Measurements from ENCODE around the gene TRIM29. TPM values are rescaled to one million over a fixed set of nuclear protein-coding genes. Genes with fewer than 3 reads are reported as not detected.

Gene TRIM29
- total and polyA plus RNA-seq, 9 of the 15 experiments (the other 6 are each of a cell fraction or from before 2014, with no cell fraction given): 0.08 to 1.4 (median 0.42) TPM; not detected in 2

DNA sequence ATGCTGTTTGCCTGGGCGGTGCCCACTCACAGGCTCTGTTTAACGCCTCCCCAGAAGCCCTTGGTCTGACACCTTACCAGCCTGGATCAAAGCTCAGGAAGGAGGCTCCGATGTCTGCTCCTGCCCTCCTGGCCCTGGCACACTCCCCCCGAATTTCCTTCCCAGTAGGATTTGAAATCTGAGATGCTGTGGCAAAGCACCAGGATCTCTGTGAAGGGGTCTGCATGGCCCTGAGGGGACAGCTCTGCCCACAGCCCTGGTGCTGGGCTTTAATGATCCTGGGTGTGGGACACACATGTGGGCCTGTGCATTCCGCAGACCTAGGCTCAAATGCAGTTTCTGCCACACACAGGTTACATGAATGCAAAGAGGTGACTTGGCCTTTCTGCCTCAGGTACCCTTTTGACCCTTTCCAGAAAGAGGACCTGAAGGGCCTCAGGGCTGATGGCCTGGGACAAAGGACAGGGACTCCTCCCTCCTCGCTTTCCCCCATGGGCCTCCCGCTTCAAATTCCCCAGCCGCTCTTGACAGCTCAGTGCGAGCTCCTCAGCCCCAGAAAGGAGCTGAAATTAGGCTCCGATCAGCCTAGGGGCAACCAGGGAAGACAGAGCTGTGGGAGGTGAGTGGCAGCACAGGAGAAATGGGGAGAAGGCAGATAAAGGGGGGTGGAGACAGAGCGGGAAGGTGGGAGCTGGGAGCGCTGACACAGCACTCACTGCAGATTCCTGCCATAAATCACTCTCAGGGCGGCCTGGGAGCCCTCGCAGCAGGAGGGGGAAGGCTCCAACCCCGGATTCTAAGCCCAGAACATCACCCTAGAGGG is 41.3 kb downstream of the TRIM29 start (continued):
- TF ChIP-seq, protein P1, sequence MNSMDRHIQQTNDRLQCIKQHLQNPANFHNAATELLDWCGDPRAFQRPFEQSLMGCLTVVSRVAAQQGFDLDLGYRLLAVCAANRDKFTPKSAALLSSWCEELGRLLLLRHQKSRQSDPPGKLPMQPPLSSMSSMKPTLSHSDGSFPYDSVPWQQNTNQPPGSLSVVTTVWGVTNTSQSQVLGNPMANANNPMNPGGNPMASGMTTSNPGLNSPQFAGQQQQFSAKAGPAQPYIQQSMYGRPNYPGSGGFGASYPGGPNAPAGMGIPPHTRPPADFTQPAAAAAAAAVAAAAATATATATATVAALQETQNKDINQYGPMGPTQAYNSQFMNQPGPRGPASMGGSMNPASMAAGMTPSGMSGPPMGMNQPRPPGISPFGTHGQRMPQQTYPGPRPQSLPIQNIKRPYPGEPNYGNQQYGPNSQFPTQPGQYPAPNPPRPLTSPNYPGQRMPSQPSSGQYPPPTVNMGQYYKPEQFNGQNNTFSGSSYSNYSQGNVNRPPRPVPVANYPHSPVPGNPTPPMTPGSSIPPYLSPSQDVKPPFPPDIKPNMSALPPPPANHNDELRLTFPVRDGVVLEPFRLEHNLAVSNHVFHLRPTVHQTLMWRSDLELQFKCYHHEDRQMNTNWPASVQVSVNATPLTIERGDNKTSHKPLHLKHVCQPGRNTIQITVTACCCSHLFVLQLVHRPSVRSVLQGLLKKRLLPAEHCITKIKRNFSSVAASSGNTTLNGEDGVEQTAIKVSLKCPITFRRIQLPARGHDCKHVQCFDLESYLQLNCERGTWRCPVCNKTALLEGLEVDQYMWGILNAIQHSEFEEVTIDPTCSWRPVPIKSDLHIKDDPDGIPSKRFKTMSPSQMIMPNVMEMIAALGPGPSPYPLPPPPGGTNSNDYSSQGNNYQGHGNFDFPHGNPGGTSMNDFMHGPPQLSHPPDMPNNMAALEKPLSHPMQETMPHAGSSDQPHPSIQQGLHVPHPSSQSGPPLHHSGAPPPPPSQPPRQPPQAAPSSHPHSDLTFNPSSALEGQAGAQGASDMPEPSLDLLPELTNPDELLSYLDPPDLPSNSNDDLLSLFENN (IDR thresholded peaks at IDR 0.05; ENCODE audit: low read depth in 2 of 2, low read length in 2 of 2): no peak
- TF ChIP-seq, protein P2, sequence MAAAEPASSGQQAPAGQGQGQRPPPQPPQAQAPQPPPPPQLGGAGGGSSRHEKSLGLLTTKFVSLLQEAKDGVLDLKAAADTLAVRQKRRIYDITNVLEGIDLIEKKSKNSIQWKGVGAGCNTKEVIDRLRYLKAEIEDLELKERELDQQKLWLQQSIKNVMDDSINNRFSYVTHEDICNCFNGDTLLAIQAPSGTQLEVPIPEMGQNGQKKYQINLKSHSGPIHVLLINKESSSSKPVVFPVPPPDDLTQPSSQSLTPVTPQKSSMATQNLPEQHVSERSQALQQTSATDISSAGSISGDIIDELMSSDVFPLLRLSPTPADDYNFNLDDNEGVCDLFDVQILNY (CRISPR knock-in tag; IDR thresholded peaks at IDR 0.05): no peak
- TF ChIP-seq, protein P3, sequence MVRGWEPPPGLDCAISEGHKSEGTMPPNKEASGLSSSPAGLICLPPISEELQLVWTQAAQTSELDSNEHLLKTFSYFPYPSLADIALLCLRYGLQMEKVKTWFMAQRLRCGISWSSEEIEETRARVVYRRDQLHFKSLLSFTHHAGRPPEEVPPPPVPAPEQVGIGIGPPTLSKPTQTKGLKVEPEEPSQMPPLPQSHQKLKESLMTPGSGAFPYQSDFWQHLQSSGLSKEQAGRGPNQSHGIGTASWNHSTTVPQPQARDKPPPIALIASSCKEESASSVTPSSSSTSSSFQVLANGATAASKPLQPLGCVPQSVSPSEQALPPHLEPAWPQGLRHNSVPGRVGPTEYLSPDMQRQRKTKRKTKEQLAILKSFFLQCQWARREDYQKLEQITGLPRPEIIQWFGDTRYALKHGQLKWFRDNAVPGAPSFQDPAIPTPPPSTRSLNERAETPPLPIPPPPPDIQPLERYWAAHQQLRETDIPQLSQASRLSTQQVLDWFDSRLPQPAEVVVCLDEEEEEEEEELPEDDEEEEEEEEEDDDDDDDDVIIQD (CRISPR knock-in tag; IDR thresholded peaks at IDR 0.05): no peak
- TF ChIP-seq ETV1 (tag; conservative IDR thresholded peaks at IDR 0.05; ENCODE audit: low read depth): no peak
- TF ChIP-seq, protein P4, sequence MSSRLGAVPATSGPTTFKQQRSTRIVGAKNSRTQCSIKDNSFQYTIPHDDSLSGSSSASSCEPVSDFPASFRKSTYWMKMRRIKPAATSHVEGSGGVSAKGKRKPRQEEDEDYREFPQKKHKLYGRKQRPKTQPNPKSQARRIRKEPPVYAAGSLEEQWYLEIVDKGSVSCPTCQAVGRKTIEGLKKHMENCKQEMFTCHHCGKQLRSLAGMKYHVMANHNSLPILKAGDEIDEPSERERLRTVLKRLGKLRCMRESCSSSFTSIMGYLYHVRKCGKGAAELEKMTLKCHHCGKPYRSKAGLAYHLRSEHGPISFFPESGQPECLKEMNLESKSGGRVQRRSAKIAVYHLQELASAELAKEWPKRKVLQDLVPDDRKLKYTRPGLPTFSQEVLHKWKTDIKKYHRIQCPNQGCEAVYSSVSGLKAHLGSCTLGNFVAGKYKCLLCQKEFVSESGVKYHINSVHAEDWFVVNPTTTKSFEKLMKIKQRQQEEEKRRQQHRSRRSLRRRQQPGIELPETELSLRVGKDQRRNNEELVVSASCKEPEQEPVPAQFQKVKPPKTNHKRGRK (tag; IDR thresholded peaks at IDR 0.05): no peak
- TF ChIP-seq ZNF311 (CRISPR knock-in tag; IDR thresholded peaks at IDR 0.05): no peak
- TF ChIP-seq ZFPM2 (CRISPR knock-in tag; IDR thresholded peaks at IDR 0.05): no peak
- TF ChIP-seq ILK (tag; IDR thresholded peaks at IDR 0.05; ENCODE audit: borderline replicate concordance, low read depth): no peak
- no peak for TF ChIP-seq ZKSCAN8 (CRISPR knock-in tag; IDR thresholded peaks at IDR 0.05)
- TF ChIP-seq BRD4 (IDR thresholded peaks at IDR 0.05): no peak
- TF ChIP-seq, protein P5, sequence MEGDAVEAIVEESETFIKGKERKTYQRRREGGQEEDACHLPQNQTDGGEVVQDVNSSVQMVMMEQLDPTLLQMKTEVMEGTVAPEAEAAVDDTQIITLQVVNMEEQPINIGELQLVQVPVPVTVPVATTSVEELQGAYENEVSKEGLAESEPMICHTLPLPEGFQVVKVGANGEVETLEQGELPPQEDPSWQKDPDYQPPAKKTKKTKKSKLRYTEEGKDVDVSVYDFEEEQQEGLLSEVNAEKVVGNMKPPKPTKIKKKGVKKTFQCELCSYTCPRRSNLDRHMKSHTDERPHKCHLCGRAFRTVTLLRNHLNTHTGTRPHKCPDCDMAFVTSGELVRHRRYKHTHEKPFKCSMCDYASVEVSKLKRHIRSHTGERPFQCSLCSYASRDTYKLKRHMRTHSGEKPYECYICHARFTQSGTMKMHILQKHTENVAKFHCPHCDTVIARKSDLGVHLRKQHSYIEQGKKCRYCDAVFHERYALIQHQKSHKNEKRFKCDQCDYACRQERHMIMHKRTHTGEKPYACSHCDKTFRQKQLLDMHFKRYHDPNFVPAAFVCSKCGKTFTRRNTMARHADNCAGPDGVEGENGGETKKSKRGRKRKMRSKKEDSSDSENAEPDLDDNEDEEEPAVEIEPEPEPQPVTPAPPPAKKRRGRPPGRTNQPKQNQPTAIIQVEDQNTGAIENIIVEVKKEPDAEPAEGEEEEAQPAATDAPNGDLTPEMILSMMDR (IDR thresholded peaks at IDR 0.05 in 2 of 3, conservative IDR thresholded peaks at IDR 0.05 in 1 of 3; ENCODE audit: insufficient read depth in 2 of 3, low read depth in 1 of 3, low read length in 3 of 3): no peak
- no peak for TF ChIP-seq KLF16 (IDR thresholded peaks at IDR 0.05)
- TF ChIP-seq NFE2 (IDR thresholded peaks at IDR 0.05; ENCODE audit: low read depth): peak; percentile 52; the same call in 1 of the 2 replicates
- TF ChIP-seq, protein P6, sequence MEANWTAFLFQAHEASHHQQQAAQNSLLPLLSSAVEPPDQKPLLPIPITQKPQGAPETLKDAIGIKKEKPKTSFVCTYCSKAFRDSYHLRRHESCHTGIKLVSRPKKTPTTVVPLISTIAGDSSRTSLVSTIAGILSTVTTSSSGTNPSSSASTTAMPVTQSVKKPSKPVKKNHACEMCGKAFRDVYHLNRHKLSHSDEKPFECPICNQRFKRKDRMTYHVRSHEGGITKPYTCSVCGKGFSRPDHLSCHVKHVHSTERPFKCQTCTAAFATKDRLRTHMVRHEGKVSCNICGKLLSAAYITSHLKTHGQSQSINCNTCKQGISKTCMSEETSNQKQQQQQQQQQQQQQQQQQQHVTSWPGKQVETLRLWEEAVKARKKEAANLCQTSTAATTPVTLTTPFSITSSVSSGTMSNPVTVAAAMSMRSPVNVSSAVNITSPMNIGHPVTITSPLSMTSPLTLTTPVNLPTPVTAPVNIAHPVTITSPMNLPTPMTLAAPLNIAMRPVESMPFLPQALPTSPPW (CRISPR knock-in tag; IDR thresholded peaks at IDR 0.05): peak; percentile 61
- TF ChIP-seq CC2D1A (IDR thresholded peaks at IDR 0.05): no peak
- no peak for TF ChIP-seq RAD51 (IDR thresholded peaks at IDR 0.05; ENCODE audit: borderline replicate concordance, low read depth)
